Stimulated activated memory B cell treated with anti-CD40 and anti-IgM and Interleukin-4, amounts not matched to agents 10 μg/mL and 1 μg/mL and 100 μg/mL, for 72 hours (primary cell): Measurements from ENCODE around the gene PPP1R14B.
"Not testable (repeated sequence)": the region's sequence is repeated elsewhere in the genome, so short reads cannot be mapped to it uniquely, and the experiment has no call there.

Experiments used
- ATAC-seq: fragments of 150-1000 bp; cut with Tn5 transposase; 2 replicates; pipeline ENCODE4 v1.10.0; 2021
- H3K27ac Mint-ChIP-seq: one replicate; pipeline ENCODE4 v1.8.0; 2022; ENCODE audit warnings: mild to moderate bottlenecking, mixed read lengths
- H3K27me3 Mint-ChIP-seq: one replicate; pipeline ENCODE4 v1.8.0; 2022; ENCODE audit warnings: mixed read lengths
- H3K36me3 Mint-ChIP-seq: one replicate; pipeline ENCODE4 v1.8.0; 2022; ENCODE audit warnings: mixed read lengths
- H3K4me1 Mint-ChIP-seq: one replicate; pipeline ENCODE4 v1.8.0; 2022; ENCODE audit warnings: mixed read lengths
- H3K4me3 Mint-ChIP-seq: one replicate; pipeline ENCODE4 v1.8.0; 2022; ENCODE audit warnings: mild to moderate bottlenecking, moderate library complexity, mixed read lengths
- H3K9me3 Mint-ChIP-seq: one replicate; pipeline ENCODE4 v1.8.0; 2022; ENCODE audit warnings: mixed read lengths

PPP1R14B gene

GRCh38 chr11:64247729-64248531 lies 1.2 kb upstream of the PPP1R14B start:
- no peaks in the 10 kb centered on the region for H3K9me3 Mint-ChIP-seq
- no peaks in the 10 kb centered on the region for H3K27me3 Mint-ChIP-seq
- peak overlapping the region; percentile 88 for H3K27ac Mint-ChIP-seq
- peak overlapping the region; percentile 87 for H3K4me3 Mint-ChIP-seq
- ATAC-seq, result no peak
- H3K36me3 Mint-ChIP-seq, result peaks cover 10% of the 10 kb centered on the region
- H3K4me1 Mint-ChIP-seq, result peaks cover 62% of the 10 kb centered on the region

- not testable (repeated sequence) for H3K9me3 Mint-ChIP-seq, H3K27me3 Mint-ChIP-seq
- Mint-ChIP-seq H3K27ac (peak overlapping the region; percentile 88), H3K4me1 (peaks cover 60% of the 10 kb centered on the region), H3K36me3 (peaks cover 18% of the 10 kb centered on the region), H3K4me3 (peak overlapping the region; percentile 87)
- peak; percentile 3 for ATAC-seq
These were observed 197 bp downstream of the PPP1R14B start for GRCh38 chr11:64246621-64246870.

GRCh38 chr11:64245797-64246620 lies 734 bp downstream of the PPP1R14B start:
- H3K9me3 Mint-ChIP-seq, result no peaks in the 10 kb centered on the region
- peak overlapping the region; percentile 88 for H3K27ac Mint-ChIP-seq
- H3K4me1 Mint-ChIP-seq, result peaks cover 58% of the 10 kb centered on the region
- ATAC-seq, result no peak
- no peaks in the 10 kb centered on the region for H3K27me3 Mint-ChIP-seq
- peak overlapping the region; percentile 95 for H3K4me3 Mint-ChIP-seq
- peaks cover 18% of the 10 kb centered on the region for H3K36me3 Mint-ChIP-seq

GRCh38 chr11:64245401-64245796 lies 1.3 kb downstream of the PPP1R14B start:
- Mint-ChIP-seq H3K27ac (peak overlapping the region; percentile 88), H3K4me3 (peak overlapping the region; percentile 95), H3K36me3 (peaks cover 18% of the 10 kb centered on the region), H3K9me3 (no peaks in the 10 kb centered on the region), H3K27me3 (no peaks in the 10 kb centered on the region), H3K4me1 (peaks cover 56% of the 10 kb centered on the region)
- no peak for ATAC-seq

- H3K27me3 Mint-ChIP-seq, result no peaks in the 10 kb centered on the region
- H3K9me3 Mint-ChIP-seq, result no peaks in the 10 kb centered on the region
- H3K36me3 Mint-ChIP-seq, result peaks cover 18% of the 10 kb centered on the region
- no peak for ATAC-seq
- peak overlapping the region; percentile 88 for H3K27ac Mint-ChIP-seq
- H3K4me1 Mint-ChIP-seq, result peaks cover 56% of the 10 kb centered on the region
- H3K4me3 Mint-ChIP-seq, result peak overlapping the region; percentile 95
These were observed 1.8 kb downstream of the PPP1R14B start for GRCh38 chr11:64244966-64245365.

GRCh38 chr11:64244107-64244506 lies 2.6 kb downstream of the PPP1R14B start:
- Mint-ChIP-seq H3K4me1 (peaks cover 63% of the 10 kb centered on the region), H3K27ac (peak overlapping the region; percentile 99), H3K9me3 (no peaks in the 10 kb centered on the region), H3K36me3 (peaks cover 24% of the 10 kb centered on the region), H3K27me3 (no peaks in the 10 kb centered on the region), H3K4me3 (peak overlapping the region; percentile 13)
- no peak for ATAC-seq

- Mint-ChIP-seq H3K9me3 (no peaks in the 10 kb centered on the region), H3K27me3 (no peaks in the 10 kb centered on the region), H3K4me3 (peak overlapping the region; percentile 86), H3K4me1 (peaks cover 70% of the 10 kb centered on the region), H3K36me3 (peaks cover 31% of the 10 kb centered on the region), H3K27ac (peak overlapping the region; percentile 99)
- no peak for ATAC-seq
These were observed 3.4 kb downstream of the PPP1R14B start for GRCh38 chr11:64243236-64243854.

- Mint-ChIP-seq H3K27me3 (no peaks in the 10 kb centered on the region), H3K9me3 (no peaks in the 10 kb centered on the region), H3K36me3 (peaks cover 47% of the 10 kb centered on the region), H3K27ac (peak overlapping the region; percentile 99), H3K4me1 (peaks cover 73% of the 10 kb centered on the region), H3K4me3 (peak overlapping the region; percentile 86)
- peak; percentile 5 for ATAC-seq
These were observed 5.0 kb downstream of the PPP1R14B start for GRCh38 chr11:64241491-64242374.

- H3K36me3 Mint-ChIP-seq, result peaks cover 47% of the 10 kb centered on the region
- H3K4me1 Mint-ChIP-seq, result peaks cover 74% of the 10 kb centered on the region
- ATAC-seq, result peak; percentile 86
- H3K9me3 Mint-ChIP-seq, result no peaks in the 10 kb centered on the region
- H3K4me3 Mint-ChIP-seq, result peak overlapping the region; percentile 86
- H3K27me3 Mint-ChIP-seq, result no peaks in the 10 kb centered on the region
- peak overlapping the region; percentile 99 for H3K27ac Mint-ChIP-seq
These were observed 5.6 kb downstream of the PPP1R14B start for GRCh38 chr11:64241241-64241490.

GRCh38 chr11:64240435-64241240 lies 6.1 kb downstream of the PPP1R14B start, which contains the start of gene FKBP2:
Gene FKBP2, plus strand, starts transcription at chr11:64241095. Its CDS starts 1,293 bp downstream, at chr11:64242388.
- peak; percentile 74 for ATAC-seq
- Mint-ChIP-seq H3K36me3 (peaks cover 48% of the 10 kb centered on the region), H3K27ac (peak within 1 kb of the TSS; percentile 99), H3K9me3 (no peaks in the 10 kb centered on the region), H3K4me3 (peak within 1 kb of the TSS; percentile 86), H3K27me3 (no peaks in the 10 kb centered on the region), H3K4me1 (peaks cover 73% of the 10 kb centered on the region)

GRCh38 chr11:64239662-64240434 lies 6.9 kb downstream of the PPP1R14B start:
- Mint-ChIP-seq H3K27me3 (no peaks in the 10 kb centered on the region), H3K36me3 (peaks cover 56% of the 10 kb centered on the region), H3K27ac (peak overlapping the region; percentile 99), H3K4me3 (peak overlapping the region; percentile 86), H3K9me3 (no peaks in the 10 kb centered on the region), H3K4me1 (peaks cover 74% of the 10 kb centered on the region)
- ATAC-seq, result peak; percentile 39

- ATAC-seq, result no peak
- Mint-ChIP-seq H3K4me1 (peaks cover 75% of the 10 kb centered on the region), H3K9me3 (no peaks in the 10 kb centered on the region), H3K27me3 (no peaks in the 10 kb centered on the region), H3K36me3 (peaks cover 56% of the 10 kb centered on the region), H3K27ac (peak overlapping the region; percentile 99), H3K4me3 (no peak overlapping the region)
These were observed 7.7 kb downstream of the PPP1R14B start for GRCh38 chr11:64238999-64239398.

GRCh38 chr11:64238076-64238475 lies 8.7 kb downstream of the PPP1R14B start:
- no peak for ATAC-seq
- Mint-ChIP-seq H3K27ac (peak overlapping the region; percentile 99), H3K27me3 (no peaks in the 10 kb centered on the region), H3K36me3 (peaks cover 48% of the 10 kb centered on the region), H3K4me3 (peak overlapping the region; percentile 71), H3K9me3 (no peaks in the 10 kb centered on the region), H3K4me1 (peaks cover 75% of the 10 kb centered on the region)
